Progenitor cell of endocrine pancreas (in vitro differentiated cells): ENCODE data around the gene COG5. TPM values are rescaled to one million over a fixed set of nuclear protein-coding genes. Genes with fewer than 3 reads are reported as not detected.
A peak's percentile ranks its signal among the peaks of the same experiment; 100 is the strongest.

ENCODE experiments used
- DNase-seq: peaks from one replicate; pipeline ENCODE4 v3.0.0; 2021; ENCODE audit warnings: low spot score; ENCODE audit not compliant: unreplicated experiment
- H3K27ac Mint-ChIP-seq: 2 replicates; pipeline ENCODE4 v1.8.0; 2021; ENCODE audit warnings: mild to moderate bottlenecking, moderate library complexity, mixed read lengths
- H3K27me3 Mint-ChIP-seq: 2 replicates; pipeline ENCODE4 v1.8.0; 2021; ENCODE audit warnings: mixed read lengths
- H3K36me3 Mint-ChIP-seq: 2 replicates; pipeline ENCODE4 v1.8.0; 2022; ENCODE audit warnings: mixed read lengths; ENCODE audit not compliant: insufficient read depth
- H3K4me1 Mint-ChIP-seq: 2 replicates; pipeline ENCODE4 v1.8.0; 2021; ENCODE audit warnings: low read depth, mixed read lengths
- H3K4me3 Mint-ChIP-seq: 2 replicates; pipeline ENCODE4 v1.8.0; 2021; ENCODE audit warnings: low read depth, mild to moderate bottlenecking, moderate library complexity, mixed read lengths
- H3K9me3 Mint-ChIP-seq: 2 replicates; pipeline ENCODE4 v1.8.0; 2021; ENCODE audit warnings: low read depth, mixed read lengths
- total RNA-seq: library from RNA; stranded (reverse); gene quantifications from 2 replicates; pipeline ENCODE4 v1.2.1, GENCODE V29; 2021
- TF ChIP-seq, protein P1 (sequence below): fragments of 200-600 bp; sonication (generic); IDR thresholded peaks from one replicate; pipeline ENCODE4 v1.5.0; 2021; ENCODE audit warnings: antibody characterized with exemption, mild to moderate bottlenecking; ENCODE audit not compliant: unreplicated experiment

COG5 gene
- total RNA-seq, 1 donor from 2014 or later: 49.0 TPM

GRCh38 chr7:107501593-107501992 is 62.1 kb downstream of the COG5 start:
- H3K27me3 Mint-ChIP-seq: no peaks in the 10 kb centered on the region
- no peak overlapping the region for H3K27ac Mint-ChIP-seq
- TF ChIP-seq, protein P1, sequence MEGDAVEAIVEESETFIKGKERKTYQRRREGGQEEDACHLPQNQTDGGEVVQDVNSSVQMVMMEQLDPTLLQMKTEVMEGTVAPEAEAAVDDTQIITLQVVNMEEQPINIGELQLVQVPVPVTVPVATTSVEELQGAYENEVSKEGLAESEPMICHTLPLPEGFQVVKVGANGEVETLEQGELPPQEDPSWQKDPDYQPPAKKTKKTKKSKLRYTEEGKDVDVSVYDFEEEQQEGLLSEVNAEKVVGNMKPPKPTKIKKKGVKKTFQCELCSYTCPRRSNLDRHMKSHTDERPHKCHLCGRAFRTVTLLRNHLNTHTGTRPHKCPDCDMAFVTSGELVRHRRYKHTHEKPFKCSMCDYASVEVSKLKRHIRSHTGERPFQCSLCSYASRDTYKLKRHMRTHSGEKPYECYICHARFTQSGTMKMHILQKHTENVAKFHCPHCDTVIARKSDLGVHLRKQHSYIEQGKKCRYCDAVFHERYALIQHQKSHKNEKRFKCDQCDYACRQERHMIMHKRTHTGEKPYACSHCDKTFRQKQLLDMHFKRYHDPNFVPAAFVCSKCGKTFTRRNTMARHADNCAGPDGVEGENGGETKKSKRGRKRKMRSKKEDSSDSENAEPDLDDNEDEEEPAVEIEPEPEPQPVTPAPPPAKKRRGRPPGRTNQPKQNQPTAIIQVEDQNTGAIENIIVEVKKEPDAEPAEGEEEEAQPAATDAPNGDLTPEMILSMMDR: peak; percentile 46
- peaks cover 23% of the 10 kb centered on the region for H3K36me3 Mint-ChIP-seq
- peaks cover 19% of the 10 kb centered on the region for H3K9me3 Mint-ChIP-seq
- no peak overlapping the region for H3K4me3 Mint-ChIP-seq
- DNase-seq: no peak
- peaks cover 2% of the 10 kb centered on the region for H3K4me1 Mint-ChIP-seq

DNA sequence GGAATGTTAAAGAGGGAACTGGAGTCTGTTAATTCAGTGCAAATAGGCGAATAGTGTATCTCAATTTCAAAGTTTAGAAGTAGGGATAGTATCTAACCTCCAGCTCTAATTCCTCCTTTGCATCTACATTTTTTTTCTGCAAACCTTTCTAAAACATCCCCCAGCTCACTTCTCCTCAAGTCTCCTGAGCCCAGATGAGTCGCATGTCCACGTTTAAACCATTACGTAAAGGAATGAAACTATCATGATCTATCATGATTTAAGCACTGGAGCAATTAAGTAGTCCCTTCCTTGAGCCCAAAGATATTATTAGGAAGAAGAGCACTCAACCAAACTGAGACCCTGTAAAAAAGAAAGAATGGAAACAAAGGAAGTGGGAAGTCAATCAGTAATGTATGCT is 64.0 kb downstream of the COG5 start:
- H3K27ac Mint-ChIP-seq: no peak overlapping the region
- peaks cover 2% of the 10 kb centered on the region for H3K4me1 Mint-ChIP-seq
- H3K4me3 Mint-ChIP-seq: no peak overlapping the region
- DNase-seq: no peak
- H3K9me3 Mint-ChIP-seq: peaks cover 32% of the 10 kb centered on the region
- peaks cover 21% of the 10 kb centered on the region for H3K36me3 Mint-ChIP-seq
- H3K27me3 Mint-ChIP-seq: no peaks in the 10 kb centered on the region
- TF ChIP-seq, protein P1: no peak

- Mint-ChIP-seq H3K27ac (no peak overlapping the region), H3K27me3 (no peaks in the 10 kb centered on the region), H3K4me3 (no peak overlapping the region), H3K4me1 (no peaks in the 10 kb centered on the region), H3K36me3 (peaks cover 20% of the 10 kb centered on the region), H3K9me3 (peaks cover 33% of the 10 kb centered on the region)
- DNase-seq: no peak
- TF ChIP-seq, protein P1: no peak
Measured at GRCh38 chr7:107495516-107495915, 68.2 kb downstream of the COG5 start.

DNA sequence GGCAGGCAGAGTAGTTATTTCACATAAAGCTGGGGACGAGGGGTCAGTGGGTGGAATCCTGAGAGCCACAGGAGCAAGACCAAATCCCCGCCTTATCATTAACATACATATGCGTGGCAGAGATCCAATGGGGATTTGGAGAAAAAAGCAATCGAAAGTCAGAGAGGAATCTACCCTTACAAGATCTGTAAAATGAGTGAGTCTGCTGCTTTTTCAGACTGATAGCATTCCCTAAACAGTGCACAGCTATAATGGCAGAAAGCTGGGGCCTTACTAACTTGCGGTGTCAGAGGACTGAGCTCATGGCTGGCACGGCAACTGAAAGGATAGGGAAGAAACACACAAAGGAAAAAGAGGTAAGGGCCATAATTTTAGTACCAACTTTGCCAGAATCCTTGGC is 68.8 kb downstream of the COG5 start:
- no peaks in the 10 kb centered on the region for H3K27me3 Mint-ChIP-seq
- H3K9me3 Mint-ChIP-seq: peaks cover 33% of the 10 kb centered on the region
- no peaks in the 10 kb centered on the region for H3K4me1 Mint-ChIP-seq
- H3K27ac Mint-ChIP-seq: peak overlapping the region; percentile 65
- TF ChIP-seq, protein P1: no peak
- no peak overlapping the region for H3K4me3 Mint-ChIP-seq
- DNase-seq: no peak
- peaks cover 20% of the 10 kb centered on the region for H3K36me3 Mint-ChIP-seq

GRCh38 chr7:107494315-107494751 is 69.4 kb downstream of the COG5 start:
- H3K9me3 Mint-ChIP-seq: peaks cover 33% of the 10 kb centered on the region
- TF ChIP-seq, protein P1: no peak
- no peak for DNase-seq
- H3K4me3 Mint-ChIP-seq: no peak overlapping the region
- no peaks in the 10 kb centered on the region for H3K27me3 Mint-ChIP-seq
- no peaks in the 10 kb centered on the region for H3K4me1 Mint-ChIP-seq
- no peak overlapping the region for H3K27ac Mint-ChIP-seq
- H3K36me3 Mint-ChIP-seq: peaks cover 18% of the 10 kb centered on the region
